Measurements from ENCODE around the gene FKBP2. TPM values are rescaled to one million over a fixed set of nuclear protein-coding genes. Genes with fewer than 3 reads are reported as not detected.

The FKBP2 gene
- total and polyA plus RNA-seq, 8 donors: 37.8 to 344 (median 53.3) TPM

- no peaks in the 10 kb centered on the region for H3K9me3 ChIP-seq
- H3K27ac ChIP-seq: no peak overlapping the region
- TF ChIP-seq, protein P1, sequence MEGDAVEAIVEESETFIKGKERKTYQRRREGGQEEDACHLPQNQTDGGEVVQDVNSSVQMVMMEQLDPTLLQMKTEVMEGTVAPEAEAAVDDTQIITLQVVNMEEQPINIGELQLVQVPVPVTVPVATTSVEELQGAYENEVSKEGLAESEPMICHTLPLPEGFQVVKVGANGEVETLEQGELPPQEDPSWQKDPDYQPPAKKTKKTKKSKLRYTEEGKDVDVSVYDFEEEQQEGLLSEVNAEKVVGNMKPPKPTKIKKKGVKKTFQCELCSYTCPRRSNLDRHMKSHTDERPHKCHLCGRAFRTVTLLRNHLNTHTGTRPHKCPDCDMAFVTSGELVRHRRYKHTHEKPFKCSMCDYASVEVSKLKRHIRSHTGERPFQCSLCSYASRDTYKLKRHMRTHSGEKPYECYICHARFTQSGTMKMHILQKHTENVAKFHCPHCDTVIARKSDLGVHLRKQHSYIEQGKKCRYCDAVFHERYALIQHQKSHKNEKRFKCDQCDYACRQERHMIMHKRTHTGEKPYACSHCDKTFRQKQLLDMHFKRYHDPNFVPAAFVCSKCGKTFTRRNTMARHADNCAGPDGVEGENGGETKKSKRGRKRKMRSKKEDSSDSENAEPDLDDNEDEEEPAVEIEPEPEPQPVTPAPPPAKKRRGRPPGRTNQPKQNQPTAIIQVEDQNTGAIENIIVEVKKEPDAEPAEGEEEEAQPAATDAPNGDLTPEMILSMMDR (IDR thresholded peaks at IDR 0.05): no peak
- intact Hi-C loops (cut with DNase I): loop anchor here in 1 of 3 donors (5.0 kb wide), 1 partner anchor 56 kb away; the partner anchor contains the start of gene FERMT3
- FAIRE-seq (no peak), ATAC-seq (no peak), DNase-seq (peak in 3 of 6 donors; percentile 44 to 74 (median 45))
- H3K27me3 ChIP-seq: no peaks in the 10 kb centered on the region
- H3K4me1 ChIP-seq: peaks cover 0 to 5% (median 0%) of the 10 kb centered on the region in 3 donors
- 86 to 88% methylated on average over 29 of the region's 29 CpGs for WGBS, 2 donors
- no peak overlapping the region for H3K4me3 ChIP-seq
- H3K36me3 ChIP-seq: peaks cover 0 to 8% (median 0%) of the 10 kb centered on the region in 3 donors
These were observed 22.4 kb downstream of the FKBP2 start for GRCh38 chr11:64263021-64263946.

DNA sequence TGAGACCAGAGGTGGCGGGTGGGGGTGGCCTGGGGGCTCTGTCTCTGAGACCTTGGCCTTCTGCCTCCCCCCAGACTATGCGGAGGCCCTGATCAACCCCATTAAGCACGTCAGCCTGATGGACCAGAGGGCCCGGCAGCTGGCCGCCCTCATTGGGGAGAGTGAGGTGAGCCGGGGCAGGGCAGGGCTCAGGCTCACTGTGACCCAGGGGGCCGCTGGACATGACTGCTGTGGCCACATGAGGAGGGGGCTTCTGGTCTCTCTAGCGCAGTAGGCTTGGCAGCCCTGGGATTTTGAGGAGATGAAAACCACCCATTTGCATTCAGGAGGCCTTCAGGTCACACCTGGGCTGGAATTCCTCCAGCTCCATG is 23.0 kb downstream of the FKBP2 start:
- TF ChIP-seq, protein P1 (IDR thresholded peaks at IDR 0.05): no peak
- H3K9me3 ChIP-seq: no peaks in the 10 kb centered on the region
- no peak overlapping the region for H3K4me3 ChIP-seq
- H3K4me1 ChIP-seq: peaks cover 0 to 12% (median 5%) of the 10 kb centered on the region in 3 donors
- intact Hi-C loops (cut with DNase I): loop anchor here in 1 of 3 donors (5.0 kb wide), 1 partner anchor 57 kb away; the partner anchor contains the start of gene FERMT3
- ATAC-seq: no peak
- DNase-seq: no peak
- WGBS, 2 donors: 95 to 96% methylated on average over 8 of the region's 8 CpGs
- no peak for FAIRE-seq
- peaks cover 0 to 2% (median 0%) of the 10 kb centered on the region in 3 donors for H3K36me3 ChIP-seq
- no peak overlapping the region for H3K27ac ChIP-seq
- H3K27me3 ChIP-seq: no peaks in the 10 kb centered on the region

- no peak overlapping the region for H3K27ac ChIP-seq
- H3K4me1 ChIP-seq: peaks cover 0 to 12% (median 5%) of the 10 kb centered on the region in 3 donors
- H3K27me3 ChIP-seq: no peaks in the 10 kb centered on the region
- H3K4me3 ChIP-seq: no peak overlapping the region
- H3K36me3 ChIP-seq: no peaks in the 10 kb centered on the region
- intact Hi-C loops (cut with DNase I): loop anchor here in 1 of 3 donors (5.0 kb wide), 1 partner anchor 57 kb away; the partner anchor contains the start of gene FERMT3
- TF ChIP-seq, protein P1 (IDR thresholded peaks at IDR 0.05): no peak
- DNase-seq (peak in 1 of 6 donors; percentile 62), FAIRE-seq (no peak), ATAC-seq (no peak)
- WGBS, 2 donors: 88 to 96% methylated on average over 10 of the region's 10 CpGs
- H3K9me3 ChIP-seq: no peaks in the 10 kb centered on the region
These were observed 23.5 kb downstream of the FKBP2 start for GRCh38 chr11:64264371-64264852.

- TF ChIP-seq, protein P1 (IDR thresholded peaks at IDR 0.05): no peak
- DNase-seq (peak in 3 of 6 donors; percentile 54 to 75 (median 58)), FAIRE-seq (no peak), ATAC-seq (no peak)
- H3K27ac ChIP-seq: no peak overlapping the region
- no peaks in the 10 kb centered on the region for H3K36me3 ChIP-seq
- H3K4me3 ChIP-seq: no peak overlapping the region
- peaks cover 0 to 12% (median 5%) of the 10 kb centered on the region in 3 donors for H3K4me1 ChIP-seq
- WGBS, 2 donors: 92 to 93% methylated on average over 35 of the region's 35 CpGs
- no peaks in the 10 kb centered on the region for H3K27me3 ChIP-seq
- intact Hi-C loops (cut with DNase I): no loop called here
- no peaks in the 10 kb centered on the region for H3K9me3 ChIP-seq
These were observed 24.6 kb downstream of the FKBP2 start for GRCh38 chr11:64265176-64266160.

Data from pancreas (tissue), 10 donors.